T-helper 1 cell (primary cell): ENCODE results near the gene NNT.
"Not testable (repeated sequence)": the region's sequence is repeated elsewhere in the genome, so short reads cannot be mapped to it uniquely, and the experiment has no call there.

Experiments used
- DNase-seq, 5 donors: peaks; one replicate each; pipeline ENCODE4 v3.0.0-alpha.2; 2012 to 2020
- total RNA-seq, 4 donors: gene quantifications; one replicate each; lab custom pipeline; 2026; lab: John Stamatoyannopoulos, UW

NNT gene
- 52.3 to 95.1 (median 79.7) reads per million in 4 donors for total RNA-seq

DNA sequence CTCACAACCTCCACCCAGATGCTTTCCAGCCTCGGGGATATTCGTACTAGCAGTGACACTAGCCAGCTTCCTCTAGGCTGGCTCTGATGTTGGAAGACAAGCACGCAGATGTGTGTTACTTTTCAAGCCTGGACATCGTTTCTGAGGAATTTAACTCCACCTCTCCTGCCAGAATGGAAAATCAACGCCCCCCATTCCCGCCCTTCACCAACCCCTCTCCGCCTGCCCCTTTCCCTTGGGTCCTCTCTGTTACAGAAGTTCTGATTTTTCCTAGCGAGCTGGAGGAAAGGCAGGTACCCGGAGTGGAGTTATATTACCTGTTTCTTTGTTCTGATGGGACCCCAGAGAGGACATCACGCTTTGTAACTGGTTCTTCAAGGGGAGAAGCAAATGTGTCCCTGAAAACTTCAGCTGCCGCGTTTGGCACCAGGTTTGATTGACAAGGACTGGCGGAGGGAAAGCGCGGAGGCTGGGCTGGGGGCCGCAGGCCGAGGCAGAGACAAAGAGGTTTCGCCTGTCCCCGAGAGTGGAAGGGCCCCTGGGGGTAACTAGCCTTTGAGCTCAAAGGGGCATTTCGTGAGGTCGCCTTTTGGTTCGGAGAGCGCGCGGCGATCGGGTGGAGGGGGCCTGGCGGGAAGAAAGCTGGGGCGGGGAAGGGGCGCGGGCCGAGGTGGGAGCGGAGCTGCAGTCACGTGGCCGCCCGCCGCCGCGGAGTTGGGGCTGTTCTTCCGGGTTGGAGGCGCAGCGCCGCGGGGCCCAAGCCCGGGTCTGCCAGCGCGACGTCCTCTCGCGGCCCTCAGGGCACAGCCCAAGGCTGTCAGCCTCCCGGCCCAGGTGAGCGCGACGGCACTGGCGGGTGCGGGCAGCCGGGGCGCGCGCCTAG, at the start of gene NNT:
NNT (plus strand) TSS at position 720 of the 883 bp plus-strand sequence. CDS start 6,016 bp downstream, outside the sequence.
- peak; percentile 66 to 80 (median 73) for DNase-seq

DNA sequence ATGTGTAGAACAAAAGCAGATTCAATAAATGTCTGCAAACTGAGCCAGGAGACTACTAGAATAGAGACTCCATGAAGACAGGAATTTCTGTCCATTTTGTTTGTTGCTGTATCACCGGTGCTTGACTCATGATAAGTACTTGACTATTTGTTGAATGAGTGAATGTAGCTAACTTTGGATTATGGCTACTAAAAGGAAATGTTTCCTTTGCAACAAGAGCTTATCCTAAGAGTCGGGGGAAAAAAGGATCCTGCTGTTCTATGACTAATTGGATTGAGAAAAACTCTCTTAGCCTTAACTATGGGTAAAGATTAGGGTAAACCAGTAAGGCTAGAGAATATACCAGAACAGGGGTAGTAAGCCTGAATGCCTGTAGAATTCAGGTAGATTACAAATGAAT, 49.6 kb upstream of the NNT start:
- no peak for DNase-seq

DNA sequence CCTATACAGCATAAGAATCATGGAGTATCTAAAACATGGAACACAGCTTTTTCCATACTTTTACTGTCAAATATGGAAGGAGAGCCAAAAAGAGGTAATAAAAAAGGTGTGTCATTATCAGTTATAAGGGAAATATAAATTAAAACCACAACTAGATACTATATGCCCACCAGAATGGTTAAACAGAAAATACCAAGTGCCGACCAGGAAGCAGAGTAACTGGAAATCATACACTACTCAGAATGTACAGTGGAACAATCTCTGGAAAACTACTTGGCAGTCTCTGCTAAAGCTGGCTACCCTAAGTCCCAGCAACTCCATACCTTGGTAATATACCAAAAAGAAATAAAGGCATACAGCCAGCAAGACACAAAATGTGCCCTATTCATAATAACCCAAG, 48.5 kb upstream of the NNT start:
- no peak for DNase-seq

DNA sequence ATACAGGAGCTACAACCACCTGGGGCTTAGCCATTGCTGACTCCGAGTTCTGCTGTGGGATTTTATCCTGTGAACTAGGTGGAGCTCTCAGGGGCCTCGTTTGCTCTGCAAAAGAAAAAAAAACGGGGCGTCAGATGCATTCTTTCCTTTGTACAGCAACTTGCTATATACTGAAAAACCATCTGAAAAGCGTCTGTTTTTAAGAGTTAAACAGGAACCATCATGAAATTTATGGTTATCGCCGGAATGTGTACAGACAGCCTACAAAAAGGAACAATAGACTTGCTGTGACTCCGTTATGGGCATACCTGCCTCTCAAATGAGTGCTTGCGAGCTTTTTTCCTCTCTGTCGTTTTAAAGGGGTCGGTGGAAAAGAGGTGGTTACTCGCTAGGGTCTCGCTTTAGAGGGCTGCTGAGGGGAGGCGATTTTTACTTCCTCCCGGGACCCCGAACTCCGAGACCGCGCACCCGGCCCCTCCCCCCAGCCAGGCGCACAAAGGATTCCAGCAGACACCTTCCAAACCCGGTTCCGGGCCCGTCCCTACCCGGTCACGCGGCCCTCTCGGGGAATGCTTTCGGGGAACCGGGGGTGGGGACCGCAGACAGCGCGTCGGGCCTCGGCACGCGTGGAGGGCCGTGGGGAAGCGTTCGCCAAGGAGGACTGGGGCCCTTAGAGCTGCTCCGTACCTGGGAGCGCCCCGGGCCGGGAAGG, 46.9 kb upstream of the NNT start:
- DNase-seq, result peak; percentile 19 to 42 (median 30)

DNA sequence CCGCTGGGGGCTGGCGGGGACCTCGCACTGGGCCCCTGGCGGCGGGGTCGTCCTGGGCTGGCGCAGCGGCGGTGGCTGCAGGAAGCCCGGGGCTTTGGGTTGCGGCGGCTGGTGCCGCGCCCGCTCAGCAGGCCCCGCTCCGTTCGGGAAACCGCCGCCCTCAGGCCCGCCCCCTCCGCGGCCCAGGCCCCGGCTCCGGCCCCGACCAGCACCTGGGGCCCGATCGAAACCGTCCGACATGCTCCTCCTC, 46.4 kb upstream of the NNT start:
- DNase-seq, result not testable (repeated sequence)

DNA sequence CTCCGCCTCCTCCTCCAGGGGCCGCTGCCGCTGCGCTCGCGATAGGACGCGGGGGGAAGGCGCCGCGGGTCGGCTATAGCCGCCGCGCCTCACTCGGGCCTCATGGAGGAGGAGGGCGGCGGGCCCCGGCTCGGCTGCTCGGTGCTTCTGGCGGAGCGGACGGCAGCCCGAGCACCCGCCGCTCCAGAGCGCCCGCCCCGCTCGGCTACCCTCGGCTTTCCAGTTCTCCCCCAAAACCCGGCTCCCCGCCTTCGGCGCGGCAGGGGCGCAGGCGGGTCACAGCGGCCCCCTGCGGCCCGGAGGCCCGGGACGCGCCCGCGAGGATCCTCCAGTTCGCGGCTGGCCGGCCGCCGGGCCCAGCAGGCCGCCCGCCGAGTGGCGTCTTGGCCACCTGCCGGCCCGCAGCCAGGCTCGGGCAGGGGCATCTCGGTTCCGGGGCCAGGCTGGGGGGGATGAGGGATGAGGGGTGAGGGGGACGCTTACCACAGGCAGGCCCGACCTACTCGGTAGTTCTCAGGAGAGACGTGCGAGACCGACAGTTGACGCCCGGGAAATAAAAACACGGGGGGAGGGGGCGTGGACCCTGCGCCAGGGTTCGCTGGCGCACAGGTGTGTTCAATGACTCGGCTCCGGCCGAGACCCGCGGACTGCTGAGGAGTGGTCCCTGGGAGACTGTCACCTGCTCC, 46.0 kb upstream of the NNT start, which contains the start of gene PAIP1:
PAIP1 (minus strand) TSS at position 221 of the 686 bp plus-strand sequence. CDS start 231 bp downstream, outside the sequence.
- peak; percentile 67 to 88 (median 76) for DNase-seq

DNA sequence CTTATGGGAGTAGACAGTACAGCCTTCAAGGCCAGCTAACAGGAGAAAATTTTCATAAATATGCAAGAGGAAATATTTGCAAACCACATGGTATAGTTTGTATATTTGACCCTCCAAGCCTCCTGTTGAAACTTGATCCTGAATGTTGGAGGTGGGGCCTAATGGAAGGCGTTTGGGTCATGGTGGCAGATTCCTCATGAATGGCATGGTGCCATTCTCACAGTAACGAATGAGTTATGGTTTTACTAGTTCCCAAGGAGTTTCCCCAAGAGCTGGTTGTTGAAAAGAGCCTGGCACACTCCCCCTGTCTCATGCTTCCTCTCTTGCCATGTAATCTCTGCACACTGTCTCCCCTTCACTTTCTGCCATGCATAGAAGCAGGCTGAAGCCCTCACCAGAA, 42.9 kb upstream of the NNT start:
- no peak for DNase-seq

DNA sequence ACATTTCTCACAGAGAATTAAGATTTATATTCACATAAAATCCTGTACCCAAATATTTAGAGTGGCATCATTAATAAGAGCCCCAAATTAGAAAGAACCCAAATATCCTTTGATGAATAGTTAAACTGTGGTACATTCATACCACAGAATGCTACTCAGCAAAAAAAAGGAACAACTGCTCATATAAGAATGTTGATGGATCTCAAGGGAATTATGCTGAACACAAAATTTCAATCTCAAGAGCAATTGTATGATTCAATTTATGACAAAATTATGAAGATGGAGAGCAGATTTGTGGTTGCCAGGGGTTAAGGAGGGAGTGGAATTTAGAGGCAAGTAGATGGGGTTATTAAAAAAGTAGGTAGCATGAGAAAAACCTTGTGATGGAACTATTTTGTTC, 41.6 kb upstream of the NNT start:
- no peak for DNase-seq

DNA sequence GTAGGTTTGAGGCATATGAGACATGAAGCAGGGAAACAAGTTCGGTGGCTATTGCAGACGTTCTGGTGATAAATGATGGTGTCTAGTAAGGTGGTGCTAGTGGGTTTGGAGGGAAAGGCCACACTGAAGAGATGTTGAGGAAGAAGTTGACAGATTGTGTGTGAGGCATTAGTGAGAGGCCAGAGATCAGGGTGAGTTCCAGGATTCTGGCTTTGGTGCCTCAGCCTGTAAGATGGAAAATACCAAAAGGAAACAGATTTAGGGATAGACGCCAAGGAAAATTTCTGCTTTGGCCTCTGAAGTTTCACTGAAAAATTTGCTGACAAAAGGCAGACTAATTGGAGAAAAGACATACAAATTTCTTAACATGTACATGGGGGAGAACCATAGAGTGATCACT, 39.7 kb upstream of the NNT start:
- DNase-seq, result no peak

DNA sequence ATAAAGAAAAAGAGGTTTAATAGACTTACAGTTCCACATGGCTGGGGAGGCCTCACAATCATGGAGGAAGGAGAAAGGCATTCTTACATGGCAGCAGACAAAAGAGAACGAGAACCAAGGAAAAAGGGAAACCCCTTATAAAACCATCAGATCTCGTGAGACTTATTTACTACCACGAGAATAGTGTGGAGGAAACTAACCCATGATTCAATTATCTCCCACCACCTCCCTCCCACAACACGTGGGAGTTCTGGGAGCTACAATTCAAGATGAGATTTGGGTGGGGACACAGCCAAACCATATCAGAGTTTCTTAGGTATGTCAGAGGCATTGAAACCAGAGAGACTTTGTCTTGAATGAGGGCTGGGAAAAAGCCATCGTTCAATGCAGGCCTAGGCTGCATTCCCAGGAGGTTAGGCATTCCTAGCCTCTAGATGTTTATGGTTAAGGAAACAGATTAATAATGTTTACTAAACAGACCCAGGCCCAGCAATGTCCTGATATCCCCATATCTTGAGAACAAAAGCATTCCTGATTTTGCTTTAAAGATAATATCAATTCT, 38.6 kb upstream of the NNT start:
- DNase-seq, result no peak

DNA sequence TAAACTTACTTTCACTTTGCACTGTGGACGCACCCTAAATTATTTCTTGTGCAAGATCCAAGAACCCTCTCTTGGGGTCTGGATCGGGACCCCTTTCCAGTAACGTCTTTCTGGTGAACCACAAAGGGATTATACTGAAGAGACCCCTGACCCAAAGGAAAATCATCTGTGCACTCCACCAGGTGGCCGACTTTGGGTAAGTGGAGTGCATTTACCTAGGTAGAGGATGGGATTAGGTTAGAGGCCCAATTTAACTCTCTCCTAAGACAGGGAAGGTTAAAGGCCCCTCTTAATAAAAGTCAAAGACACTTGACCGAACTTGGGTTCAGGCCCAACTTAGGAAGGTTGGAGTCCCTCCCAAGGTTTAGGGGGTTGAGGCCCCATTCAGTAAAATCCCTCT, 37.9 kb upstream of the NNT start:
- no peak for DNase-seq

DNA sequence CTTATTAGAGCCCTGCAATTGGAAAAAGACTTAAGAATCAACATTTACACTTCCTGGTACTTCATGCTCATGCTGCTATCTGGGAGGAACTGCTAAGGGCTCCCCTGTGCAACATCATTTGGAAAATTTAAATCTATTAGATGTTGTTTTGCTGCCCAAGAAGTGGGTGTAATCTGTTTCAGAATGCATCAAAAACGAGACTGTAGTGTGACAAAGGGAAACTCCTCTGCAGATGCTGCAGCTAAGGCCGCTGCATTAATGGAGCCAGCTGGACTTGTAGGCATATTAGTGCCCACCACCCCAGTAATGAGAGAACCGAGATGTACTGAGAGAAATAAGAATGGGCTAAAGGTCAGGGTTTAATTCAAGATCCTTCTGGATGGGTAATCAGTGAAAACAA, 35.0 kb upstream of the NNT start:
- DNase-seq, result no peak

DNA sequence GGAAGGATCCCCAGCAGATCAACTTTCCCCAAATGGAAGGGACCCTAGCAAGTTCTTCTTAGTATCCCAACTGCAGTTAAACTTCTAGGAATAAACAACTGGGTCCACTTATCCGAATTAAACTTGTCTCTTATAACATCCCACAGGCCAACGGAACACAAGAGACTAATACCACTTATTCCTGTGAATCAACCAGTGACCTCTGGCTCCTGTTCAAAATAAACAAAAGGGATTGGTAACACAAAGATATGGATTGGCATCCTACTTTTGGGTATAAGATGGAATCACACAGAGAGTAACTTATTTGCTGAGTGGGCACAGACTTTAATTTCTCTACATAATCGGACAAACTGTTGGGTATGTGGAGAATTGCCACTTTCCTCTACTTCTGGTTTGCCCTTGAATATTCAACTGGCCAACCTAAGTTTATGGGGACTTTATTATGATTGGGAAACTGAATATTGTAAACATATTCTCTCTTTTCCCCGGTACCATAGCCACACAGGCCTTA, 33.7 kb upstream of the NNT start:
- no peak for DNase-seq

DNA sequence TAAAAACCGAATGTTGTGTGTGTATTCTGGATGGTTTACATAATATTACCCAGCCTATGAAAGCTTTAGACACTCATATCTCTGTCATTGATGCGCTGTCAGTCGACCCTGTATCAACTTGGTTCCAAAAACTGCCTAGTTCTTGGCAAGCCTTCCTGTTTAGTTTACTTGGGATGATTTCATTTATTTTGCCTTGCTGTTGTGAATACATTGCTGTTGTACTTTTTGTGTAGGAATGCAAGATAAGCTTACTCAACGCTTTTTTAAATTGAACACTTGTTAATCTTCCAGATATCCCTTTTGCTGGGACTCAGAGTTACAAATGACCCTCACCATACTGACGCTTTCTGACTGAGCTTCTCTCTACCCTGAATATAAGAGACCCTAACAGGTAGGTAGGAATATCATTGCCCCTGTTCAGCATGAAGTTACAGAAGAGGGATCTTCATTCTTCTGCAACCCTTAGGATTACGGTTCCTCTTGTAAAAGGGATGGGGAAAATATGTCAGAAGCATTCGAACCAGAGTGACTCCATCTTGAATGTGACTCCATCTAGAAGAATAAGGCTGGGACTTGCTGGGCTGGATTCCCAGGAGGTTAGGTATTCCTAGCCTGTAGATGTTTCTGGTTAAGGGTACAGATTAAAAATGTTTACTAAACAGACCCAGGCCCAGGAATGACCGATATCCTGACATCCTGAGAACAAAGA, 32.4 kb upstream of the NNT start:
- DNase-seq, result no peak

DNA sequence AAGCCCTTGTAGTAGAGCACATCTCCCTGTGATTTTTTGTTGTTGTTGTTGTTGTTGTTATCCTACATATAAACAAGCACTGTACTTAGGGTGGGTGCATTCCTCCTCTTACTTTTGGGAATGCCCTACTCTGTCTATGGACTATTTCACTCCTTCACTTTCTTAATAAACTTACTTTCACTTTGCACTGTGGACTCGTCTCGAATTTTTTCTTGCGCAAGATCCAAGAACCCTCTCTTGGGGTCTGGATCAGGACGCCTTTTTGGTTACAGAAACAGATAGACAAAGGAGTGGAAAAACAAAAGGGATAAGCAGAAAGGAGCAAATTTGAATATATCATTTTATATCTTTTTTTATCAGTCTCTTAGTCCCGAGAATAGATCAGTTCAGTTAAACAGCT, 31.7 kb upstream of the NNT start:
- no peak for DNase-seq

DNA sequence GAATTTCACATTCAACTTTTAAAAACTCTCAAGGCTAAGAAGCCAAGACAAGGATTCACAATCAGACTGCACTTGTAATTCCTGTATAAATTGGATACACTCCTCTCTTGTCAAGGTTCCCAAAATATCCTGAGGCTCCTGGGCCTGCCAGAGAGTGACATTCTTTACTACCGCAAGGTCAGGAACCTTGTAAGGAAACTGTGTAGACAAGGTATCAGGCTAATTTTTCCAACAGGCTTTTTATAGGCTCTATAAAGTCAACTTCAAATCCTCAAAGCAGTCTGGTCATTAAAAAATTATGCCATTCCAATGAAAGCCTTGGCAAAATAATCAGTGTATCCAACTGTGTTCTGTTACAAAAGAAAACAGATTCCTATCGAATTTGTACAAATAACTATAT, 30.6 kb upstream of the NNT start:
- no peak for DNase-seq

DNA sequence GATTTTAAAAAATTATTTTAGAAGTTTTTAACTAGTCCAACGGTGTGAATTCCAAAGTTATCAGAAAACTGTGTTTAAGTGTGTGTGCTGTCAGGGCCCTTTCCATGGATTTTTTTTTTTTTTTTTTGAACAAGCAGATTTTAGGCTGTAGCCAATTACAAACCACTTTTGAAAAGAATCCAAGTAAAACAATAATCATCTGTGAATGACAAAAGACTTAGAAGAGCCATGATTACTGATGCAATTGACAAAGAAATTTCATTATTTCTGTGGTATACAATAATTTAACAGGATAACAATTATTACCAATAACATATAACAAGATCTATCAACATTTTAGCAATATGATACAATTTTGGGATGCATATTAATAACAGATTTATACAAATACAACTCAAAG, 29.9 kb upstream of the NNT start:
- DNase-seq, result no peak

DNA sequence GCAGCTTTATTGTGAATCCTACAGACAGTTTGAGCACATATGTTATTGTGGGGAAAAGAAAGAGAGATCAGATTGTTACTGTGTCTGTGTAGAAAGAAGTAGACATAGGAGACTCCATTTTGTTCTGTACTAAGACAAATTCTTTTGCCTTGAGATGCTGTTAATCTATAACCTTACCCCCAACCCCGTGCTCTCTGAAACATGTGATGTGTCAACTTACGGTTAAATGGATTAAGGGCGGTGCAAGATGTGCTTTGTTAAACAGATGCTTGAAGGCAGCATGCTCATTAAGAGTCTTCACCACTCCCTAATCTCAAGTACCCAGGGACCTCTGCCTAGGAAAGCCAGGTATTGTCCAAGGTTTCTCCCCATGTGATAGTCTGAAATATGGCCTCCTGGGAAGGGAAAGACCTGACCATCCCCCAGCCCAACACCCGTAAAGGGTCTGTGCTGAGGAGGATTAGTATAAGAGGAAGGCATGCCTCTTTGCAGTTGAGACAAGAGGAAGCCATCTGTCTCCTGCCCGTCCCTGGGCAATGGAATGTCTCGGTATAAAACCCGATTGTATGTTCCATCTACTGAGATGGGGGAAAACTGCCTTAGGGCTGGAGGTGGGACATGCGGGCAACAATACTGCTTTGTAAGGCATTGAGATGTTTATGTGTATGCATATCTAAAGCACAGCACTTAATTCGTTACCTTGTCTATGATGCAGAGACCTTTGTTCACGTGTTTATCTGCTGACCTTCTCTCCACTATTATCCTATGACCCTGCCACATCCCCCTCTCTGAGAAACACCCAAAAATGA, 22.4 kb upstream of the NNT start:
- DNase-seq, result not testable (repeated sequence)

DNA sequence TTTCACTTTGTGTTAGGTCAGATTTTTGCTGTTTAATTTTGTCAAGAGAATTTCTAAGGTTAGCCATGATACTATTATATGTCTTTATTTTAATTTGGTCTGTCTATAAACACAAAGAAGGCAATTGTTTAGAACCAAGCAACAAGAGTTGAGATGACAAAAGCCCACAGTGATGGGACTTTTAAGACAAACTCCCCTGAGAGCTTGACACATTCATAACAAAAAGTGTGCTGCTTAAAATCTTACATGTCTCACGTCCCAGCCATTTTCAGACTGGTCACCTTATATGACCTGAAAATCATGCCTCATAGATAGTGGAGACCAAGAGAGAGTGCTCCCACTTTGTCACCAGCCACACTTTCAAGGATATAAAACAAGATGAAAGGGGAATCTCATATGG, 21.6 kb upstream of the NNT start:
- DNase-seq, result no peak

DNA sequence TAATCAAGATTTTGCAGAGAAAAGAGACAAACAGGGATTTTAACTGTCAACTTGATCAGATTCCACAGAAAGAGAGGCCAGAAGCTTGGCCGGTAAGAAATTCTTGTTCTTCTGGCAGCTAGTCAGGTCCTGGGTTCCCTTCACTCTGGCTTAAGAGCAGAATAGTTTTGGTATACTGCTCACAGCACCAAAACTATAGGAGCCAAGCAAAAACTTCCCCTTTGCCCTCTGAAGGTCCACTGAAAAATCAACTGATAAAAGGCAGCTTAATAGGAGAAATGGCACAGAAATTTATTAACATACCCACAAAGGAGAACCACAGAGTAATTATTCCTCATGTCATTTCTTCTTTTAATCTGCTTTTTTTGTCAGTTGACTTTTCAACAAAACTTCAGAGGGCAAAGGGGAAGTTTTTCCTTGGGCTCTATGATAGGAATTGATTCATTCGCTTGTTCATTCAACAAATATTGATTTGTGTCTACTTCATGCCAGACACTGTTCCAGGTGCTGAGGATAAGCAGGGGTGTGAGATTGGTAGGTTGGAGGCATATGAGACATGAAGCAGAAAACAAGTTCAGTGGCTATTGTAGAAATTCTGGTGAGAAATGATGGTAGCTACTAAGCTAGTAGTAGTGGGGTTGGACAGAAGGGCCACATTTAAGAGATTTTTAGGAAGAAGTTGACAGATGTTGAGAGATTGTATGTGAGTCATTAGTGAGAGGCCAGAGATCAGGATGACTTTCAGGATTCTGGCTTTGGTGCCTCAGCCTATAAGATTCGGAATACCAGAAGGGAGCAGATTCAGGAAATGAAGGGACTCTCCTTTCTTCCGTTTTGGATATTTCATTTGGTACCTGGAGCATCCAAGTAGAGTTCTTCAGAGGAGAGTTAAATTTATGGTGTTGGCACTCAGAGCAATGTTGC, 20.6 kb upstream of the NNT start:
- no peak for DNase-seq
